Hematopoietic multipotent progenitor cell treated with erythropoietin and hydrocortisone succinate and interleukin-3 and kit ligand, for 17 days (in vitro differentiated cells): ENCODE measurements around the gene LMNA.
"Not testable (repeated sequence)": the region's sequence is repeated elsewhere in the genome, so short reads cannot be mapped to it uniquely, and the experiment has no call there.

Source experiments
- DNase-seq: peaks from one replicate; pipeline ENCODE4 v3.0.0-alpha.2; 2015; ENCODE audit warnings: low spot score

LMNA gene

DNA sequence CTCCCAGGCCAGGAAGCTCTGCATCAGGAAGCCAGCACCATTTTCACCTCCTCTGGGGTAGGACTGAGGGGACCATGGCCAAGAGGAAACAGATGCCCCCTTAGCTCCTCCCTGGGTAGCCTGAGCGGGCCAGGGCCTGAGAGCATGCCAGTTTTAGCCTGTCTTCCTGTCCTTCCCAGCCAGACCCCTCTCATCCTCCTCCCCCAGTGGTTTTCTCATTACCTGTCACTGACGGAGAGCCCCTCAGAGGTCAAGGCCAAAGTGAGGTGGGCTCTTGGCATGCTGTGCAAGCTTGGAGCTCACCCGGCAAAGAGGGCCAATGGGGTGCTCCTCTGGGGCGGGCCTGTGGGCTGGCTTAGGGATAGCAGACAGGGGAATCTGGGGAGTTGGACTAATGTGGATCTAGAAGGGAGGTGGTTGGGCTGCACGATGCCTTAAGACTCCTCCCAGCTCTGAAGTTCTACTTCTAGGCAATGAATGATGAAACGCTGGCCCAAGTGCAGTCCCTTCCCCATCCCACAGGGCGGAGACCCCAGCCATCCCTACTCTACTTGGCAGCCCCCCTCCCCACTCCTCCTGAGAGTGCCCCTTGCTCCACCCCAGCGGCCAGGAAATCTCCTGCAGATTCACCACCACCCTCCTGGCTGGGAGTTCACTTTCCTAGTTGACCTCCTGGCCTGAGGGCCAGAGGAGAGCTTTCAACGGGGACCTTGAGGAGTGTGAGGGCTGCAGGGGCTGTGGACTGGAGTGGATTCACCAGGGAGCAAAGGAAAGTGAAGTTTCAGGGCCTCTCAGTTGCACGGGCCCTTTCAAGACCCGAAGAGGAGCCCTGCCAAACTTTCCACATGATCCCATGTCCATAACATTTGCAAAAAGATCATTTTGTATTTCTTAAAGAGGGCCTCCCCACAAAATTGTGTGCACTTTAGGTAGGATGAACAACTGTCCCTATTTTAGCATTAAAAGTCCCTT lies 9.4 kb upstream of the LMNA start:
- peak; percentile 8 for DNase-seq

DNA sequence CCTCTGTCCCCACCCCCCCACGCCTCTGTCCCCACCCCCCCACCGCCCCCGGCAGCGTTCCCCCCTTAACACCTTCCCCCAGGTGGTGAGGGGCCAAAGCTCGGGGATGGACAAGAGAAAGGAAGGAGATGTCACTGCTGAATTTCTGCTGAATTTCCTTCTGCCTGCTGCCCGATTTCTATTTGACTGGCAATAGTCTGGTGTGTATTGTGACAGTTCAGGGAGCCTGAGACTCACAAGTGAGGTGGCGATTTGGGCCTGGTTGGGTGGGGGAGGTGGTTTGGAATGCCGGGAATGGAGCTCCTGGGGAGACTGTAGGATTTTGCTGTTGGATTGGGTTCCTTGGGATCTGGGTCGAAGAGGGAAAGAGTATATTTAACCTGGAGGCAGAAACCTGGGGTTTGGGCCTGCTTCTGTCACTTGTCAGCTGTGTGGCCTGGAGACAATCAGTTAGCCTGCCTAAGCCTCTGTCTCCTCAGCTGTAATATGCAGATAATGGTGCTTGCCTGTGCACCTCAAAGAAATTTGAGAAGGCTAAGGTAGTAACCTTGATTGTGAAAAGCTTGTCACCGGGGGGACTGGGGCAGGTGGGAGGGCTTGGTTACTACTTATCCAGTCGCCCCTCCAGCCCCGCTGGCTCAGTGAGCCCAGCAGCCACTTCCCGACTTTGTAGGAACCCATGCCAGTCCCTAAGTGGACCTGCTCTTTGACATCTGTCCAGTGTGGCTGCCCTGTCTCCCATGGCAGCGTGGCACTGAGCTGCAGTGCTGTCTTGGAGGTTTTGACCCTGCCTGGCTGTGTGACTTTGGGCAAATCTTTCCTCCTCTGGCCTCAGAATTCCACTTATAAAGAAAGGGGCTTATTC lies 7.7 kb upstream of the LMNA start:
- DNase-seq, result no peak

DNA sequence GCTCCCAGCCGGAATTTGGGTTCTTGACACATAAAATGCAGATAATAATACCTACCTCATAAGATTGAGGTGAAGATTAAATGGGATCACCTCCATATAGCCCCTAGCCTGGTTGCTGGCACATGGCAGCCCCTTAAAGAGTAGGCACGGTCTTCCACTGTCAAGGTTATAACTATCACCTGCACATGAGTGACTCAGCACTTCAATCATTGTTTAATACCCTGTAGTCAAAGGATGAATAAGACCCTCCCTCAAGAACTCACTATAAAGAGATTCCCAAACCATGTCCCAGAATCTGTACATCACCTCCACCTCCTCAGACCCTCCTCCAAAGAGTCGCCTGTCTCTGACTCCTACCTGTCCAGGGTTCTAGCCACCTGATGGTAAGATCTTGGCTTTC lies 6.5 kb upstream of the LMNA start:
- no peak for DNase-seq

DNA sequence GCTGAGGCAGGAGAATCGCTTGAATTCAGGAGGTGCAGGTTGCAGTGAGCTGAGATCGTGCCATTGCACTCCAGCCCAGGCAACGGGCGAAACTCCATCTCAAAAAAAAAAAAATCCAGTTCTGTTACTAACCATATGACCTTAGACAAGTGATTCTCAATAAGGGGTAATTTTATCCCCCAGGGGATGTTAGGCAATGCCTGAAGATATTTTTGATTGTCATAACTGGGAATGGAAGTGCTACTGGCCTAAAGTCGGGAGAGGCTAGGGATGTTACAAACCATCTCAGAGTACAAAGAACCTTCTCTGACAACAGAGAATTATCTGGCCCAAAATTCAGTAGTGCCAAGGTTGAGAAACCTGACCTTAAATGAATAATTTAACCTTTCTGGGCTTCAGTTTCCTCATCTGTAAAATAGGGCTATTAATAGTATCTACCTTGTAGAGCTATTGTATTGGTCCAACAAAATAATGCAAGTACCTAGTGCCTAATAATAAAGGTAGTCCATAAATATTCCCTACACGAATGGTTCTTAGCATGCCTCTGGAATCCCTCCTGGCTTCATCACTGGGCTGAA lies 5.8 kb upstream of the LMNA start:
- no peak for DNase-seq

DNA sequence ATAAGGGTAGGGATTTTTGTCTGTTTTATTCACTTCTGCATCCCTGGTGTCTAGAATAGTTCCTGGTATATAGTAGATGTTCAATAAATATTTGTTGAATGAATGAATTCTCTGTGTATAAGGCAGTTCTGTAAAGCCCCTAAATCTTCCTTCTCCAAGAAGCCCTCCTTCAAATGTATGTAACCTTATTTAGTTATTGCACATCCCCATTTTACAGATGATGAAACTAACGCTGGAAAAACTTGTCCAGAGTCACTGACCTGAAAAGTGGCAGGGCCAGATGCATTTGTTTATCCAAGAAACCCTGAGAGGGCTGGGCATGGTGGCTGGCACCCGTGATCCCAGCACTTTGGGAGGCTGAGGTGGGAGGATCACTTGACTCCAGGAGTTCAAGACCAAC lies 4.3 kb upstream of the LMNA start:
- no peak for DNase-seq

DNA sequence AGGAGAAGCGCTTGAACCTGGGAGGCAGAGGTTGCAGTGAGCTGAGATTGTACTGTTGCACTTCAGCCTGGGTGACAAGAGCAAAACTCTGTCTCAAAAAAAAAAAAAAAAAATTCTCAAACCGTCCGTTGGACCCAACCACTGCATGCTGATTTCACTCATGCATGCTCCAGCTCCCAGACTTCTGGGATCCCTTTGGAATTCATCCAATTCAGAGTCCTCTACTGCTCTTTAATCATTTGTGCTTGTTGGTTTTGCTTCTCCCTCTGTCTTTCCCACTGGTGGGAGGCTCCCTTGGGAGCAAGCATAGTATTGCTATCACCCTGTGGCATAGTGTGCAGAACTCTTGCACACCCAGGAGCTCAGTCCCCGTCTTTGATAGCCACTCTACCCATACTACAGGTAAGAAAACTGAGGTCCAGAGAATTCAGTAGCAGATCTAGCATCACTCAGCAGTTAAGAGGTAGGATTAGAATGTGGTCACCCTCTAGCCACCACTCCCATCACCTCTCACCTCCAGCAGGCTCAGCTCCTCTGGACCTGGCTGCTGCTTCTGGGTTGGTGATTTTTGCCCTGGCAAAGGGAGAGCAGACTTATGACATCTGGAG lies 3.1 kb upstream of the LMNA start:
- DNase-seq, result no peak

DNA sequence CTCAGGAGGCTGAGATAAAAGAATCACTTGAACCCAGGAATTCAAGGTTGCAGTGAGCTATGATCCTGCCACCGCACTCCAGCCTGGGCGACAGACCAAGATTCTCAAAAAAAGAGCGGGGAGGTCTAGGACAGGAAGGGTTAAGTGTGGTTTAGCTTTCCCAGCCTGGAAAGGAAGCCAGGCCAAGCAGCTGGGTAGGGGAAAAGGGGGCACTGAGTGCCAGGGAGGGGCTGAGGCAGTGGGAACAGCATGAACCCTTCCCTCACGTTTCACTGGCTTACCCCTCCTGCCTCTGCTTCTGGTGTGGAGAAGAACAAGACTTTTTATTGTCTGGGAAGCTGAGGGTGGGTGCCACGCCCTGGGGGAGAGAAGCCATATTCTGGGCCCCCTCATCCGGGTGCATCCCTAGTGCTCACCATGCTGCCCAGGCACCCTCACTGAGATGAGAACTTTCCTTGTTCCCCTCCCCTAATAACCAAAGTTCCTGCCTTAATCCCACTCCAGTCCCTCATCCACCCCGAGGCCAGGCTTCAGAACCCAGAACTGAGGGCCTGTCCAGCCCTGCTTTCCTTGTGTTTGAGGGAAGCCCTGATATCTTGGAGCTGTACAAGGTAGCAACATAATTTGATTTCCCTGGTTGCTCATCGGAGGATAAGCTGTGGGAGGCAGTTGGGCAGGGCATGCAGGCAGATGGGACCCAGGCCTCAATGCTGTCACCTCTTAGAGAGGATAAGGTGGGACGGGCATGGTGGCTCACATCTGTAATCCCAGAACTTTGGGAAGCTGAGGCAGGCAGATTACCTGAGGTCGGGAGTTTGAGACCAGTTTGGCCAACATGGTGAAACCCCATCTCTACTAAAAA lies 2.0 kb upstream of the LMNA start:
- no peak for DNase-seq

DNA sequence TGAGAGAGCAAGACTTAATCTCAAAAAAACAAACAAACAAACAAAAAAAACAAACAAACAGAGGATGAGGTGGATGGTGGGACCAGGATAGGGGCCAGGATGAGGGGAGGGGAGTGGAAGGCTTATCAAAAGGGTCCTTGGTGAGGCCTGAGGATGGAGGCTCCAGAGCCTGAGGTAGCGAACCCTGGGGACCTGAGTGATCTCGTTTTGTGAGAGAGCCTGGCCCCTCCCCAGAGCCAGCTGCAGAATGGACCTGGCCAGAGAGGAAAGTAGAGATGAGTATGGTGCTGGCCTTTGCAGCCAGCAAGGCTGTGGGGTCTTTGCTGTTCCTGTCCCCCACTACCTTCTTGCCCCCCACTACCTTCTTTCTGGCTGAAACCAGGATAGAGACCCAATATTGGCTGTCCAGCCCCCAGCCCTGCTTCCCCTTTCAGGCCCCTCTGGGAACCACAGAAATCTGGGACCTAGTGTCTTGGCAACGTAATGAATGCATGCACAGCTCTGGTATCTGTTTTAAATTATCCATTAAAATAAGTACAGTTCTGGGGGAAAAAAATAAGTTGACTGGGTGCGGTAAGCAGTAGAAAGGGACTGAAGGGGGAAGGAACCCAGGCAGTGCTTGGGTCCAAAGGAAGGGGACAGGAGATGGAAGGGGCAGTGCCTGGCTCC lies 1.1 kb upstream of the LMNA start:
- no peak for DNase-seq

DNA sequence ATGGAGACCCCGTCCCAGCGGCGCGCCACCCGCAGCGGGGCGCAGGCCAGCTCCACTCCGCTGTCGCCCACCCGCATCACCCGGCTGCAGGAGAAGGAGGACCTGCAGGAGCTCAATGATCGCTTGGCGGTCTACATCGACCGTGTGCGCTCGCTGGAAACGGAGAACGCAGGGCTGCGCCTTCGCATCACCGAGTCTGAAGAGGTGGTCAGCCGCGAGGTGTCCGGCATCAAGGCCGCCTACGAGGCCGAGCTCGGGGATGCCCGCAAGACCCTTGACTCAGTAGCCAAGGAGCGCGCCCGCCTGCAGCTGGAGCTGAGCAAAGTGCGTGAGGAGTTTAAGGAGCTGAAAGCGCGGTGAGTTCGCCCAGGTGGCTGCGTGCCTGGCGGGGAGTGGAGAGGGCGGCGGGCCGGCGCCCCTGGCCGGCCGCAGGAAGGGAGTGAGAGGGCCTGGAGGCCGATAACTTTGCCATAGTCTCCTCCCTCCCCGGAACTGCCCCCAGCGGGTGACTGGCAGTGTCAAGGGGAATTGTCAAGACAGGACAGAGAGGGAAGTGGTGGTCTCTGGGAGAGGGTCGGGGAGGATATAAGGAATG lies 505 bp downstream of the LMNA start:
- peak; percentile 64 for DNase-seq

DNA sequence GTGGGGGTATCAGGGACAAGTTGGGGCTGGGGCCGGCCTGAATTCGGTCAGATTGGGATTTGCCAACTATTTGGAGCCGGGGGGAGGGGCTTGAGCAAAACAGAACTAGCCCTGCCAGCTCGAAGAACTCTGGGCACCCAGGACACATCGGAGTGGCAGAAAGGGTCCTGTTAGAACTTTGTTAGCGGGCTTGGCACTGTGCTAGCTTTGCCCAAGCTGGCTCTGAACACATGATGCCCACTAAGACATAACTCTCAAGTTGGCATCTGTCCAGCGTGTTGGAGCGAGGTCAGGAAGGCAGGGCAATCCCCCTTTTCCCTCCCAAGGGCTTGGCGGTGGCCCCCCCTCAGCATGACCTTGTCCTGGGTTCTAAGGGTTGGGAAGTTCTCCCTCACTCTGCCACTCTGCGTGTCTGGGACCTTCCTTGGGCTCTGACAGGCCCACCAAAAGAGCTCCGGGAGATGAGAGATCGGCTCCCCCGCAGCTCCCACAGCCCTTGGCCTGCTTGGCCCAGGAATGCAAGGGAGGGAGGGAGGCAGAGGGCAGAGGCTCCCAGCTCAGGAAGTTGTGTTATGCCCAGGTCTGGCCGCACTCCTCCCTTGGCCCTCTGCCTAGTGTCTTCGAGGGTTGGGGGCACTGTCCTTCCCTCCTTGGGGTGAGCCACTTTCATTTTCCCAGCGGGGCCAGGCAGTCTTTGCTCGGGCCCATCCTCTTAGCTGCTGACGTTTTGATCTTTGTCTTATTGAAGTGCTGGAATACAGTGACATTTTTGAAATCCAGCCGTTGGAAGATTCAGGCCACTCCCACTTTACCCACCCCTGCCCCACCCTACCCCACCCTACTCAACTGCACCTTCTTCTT lies 1.2 kb downstream of the LMNA start:
- peak; percentile 85 for DNase-seq

DNA sequence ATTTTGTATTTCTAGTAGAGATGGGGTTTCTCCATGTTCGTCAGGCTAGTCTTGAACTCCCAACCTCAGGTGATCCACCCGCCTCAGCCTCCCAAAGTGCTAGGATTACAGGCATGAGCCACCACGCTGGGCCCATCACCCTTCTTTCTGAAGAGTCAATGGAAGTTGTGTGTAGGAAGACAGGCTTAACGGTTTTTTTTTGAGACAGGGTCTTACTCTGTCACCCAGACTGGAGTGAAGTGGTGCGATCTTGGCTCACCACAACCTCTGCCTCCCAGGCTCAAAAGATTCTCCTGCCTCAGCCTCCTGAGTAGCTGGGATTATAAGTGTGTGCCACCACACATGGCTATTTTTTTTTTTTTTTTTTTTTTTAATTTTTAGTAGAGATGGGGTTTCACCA lies 2.2 kb downstream of the LMNA start:
- not testable (repeated sequence) for DNase-seq

DNA sequence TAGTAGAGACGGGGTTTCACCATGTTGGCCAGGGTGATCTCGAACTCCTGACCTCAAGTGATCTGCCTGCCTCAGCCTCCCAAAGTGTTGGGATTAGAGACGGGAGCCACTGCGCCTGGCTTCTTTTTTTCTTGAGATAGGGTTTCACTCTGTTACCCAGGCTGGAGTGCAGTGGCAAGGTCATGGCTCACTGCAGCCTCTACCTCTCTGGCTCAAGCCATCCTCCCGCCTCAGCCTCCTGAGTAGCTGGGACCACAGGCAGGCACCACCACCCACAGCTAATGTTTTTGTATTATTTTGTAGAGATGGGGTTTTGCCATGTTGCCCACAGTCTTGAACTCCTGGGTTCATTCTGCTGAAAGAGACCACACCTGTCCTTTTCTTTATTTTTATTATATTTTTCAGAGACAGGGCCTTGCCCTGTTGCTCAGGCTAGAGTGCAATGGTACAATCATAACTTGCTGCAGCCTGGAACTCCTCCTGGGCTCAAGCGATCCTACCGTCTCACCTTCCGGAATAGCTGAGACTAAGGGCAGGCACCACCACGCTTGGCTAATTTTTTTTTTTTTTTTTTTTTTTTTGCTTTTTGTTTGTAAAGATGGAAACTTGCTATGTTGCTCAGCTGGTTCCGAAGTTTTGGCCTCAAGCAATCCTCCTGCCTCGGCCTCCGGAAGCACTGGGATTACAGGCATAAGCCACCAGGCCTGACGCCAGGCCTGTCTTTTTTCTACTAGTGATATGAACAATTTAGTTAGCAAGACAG lies 3.1 kb downstream of the LMNA start:
- DNase-seq, result no peak

DNA sequence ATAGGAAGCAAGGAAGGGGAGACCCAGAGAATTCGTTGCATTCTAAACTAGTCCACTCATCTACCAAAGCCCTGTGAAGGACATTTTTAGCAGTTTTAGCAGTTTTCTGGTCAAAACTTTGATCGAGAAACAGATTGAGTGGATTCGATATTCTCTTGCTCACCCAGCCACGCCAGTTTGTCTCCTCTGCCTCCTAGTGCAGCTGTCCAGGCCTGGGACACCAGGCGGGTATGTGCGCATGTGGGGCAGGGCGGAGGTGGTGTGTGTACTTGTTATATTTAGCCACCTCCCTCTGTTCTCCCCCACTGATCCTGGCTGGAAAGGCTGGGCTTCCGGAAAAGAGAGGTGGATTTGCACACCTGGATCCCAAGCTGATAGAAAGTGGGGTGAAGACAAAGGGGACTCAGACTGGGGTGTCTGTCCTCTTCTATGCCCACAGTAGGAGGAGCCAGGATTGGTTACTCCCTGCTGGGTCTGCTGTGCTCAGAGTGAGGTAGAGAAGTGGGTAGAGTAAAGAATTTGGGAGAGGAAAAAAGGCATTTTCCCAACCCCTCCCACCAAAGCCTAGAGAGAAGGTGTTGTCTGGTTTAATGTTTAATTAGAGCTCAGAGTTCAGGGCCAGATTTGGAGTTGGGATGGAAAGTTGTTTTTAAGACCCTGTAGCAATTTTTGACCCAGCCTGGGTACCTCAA lies 3.8 kb downstream of the LMNA start:
- DNase-seq, result peak; percentile 31

DNA sequence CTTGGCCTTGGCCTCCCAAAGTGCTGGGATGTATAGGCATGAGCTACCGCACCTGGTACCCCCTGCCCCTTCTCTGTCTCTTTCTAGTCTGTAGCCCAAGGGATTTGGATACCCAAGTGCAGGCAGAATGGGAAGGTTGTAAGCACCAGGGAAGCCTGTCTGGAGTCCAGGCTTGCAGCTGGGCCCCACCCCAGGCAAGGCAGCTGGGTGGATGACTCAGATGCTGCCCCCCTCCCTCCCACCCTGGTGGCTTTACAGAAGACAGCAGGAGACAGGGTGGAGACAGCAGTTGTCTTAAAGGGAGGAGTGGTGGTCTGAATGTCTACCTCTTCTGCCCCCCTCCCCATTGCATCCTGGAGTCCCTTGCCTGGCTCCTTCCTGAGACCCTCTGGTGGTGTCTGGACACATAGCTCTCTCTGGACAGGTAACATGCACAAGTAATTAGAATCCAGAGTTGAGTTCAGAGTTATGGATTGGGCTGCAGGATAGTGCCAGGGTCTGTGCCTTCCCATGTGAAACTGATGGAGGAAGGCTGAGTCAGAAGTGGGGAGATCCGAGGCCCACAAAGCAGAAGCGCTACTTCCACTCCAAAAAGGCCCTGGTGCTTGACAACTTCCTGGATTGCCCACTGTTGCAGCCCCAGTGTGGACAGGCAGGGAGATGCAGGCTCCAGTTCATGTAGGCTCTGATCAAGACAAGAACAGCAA lies 5.1 kb downstream of the LMNA start:
- peak; percentile 69 for DNase-seq

DNA sequence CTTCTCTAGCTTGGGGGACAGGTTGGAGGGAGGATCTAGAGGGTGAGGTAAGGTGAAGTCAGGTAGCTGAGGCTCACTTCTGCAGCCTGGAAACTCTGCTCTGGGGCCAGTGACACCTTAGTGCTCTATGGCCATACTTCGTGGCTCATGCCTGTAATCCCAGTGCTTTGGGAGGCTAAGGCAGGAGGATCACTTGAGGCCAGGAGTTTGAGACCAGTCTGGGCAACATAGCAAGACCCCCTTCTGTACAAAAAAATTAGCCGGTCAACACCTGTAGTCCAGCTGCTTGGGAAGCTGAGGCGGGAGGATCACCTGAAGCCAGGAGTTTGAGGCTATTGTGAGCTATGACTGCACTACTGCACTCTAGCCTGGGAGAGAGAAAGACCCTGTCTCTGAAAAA lies 5.8 kb downstream of the LMNA start:
- DNase-seq, result no peak

DNA sequence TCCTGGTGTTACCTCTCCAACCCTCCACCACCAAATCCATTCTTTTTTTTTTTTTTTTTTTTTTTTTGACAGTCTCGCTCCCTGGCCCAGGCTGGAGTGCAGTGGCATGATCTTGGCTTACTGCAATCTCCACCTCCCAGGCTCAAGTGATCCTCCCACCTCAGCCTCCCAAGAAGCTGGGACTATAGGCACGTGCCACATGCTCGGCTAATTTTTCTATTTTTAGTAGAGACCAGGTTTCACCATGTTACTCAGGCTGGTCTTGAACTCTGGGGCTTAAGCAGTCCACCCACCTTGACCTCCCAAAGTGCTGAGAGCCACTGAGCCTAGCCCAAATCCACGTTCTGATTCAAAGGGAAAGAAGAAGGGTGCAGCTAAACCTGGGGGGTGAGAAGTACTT lies 6.5 kb downstream of the LMNA start:
- not testable (repeated sequence) for DNase-seq

DNA sequence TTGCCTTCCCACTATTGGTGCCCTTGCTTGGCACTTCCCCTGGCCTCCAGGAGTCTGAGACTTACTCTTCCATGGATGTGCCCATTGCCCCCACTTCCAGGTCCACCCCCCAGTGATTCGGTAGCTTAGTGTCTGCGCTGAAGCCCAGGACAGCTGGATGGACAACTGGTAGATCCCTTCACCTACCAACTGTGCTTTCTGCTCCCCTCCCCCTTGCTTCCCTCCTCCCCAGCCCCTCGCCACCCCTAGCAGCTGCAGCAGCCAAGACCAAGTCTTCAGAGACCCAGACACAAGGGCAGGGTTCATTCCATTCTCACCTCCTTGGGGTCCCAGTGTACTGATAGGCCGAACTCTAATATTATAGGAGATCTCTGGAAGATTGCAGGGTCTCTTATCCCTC lies 6.9 kb downstream of the LMNA start:
- no peak for DNase-seq
